A549 (cell line): Measurements from ENCODE around the gene PTPRF.

Experiments used
- CBX2 ChIP-seq: fragments of 200-600 bp; sonication (generic); IDR thresholded peaks from 2 replicates; pipeline ENCODE4 v1.6.1; 2016; ENCODE audit warnings: low read depth, mild to moderate bottlenecking, borderline replicate concordance
- CBX8 ChIP-seq: fragments of 200-600 bp; sonication (generic); IDR thresholded peaks from 2 replicates; pipeline ENCODE4 v1.6.1; 2016
- CTCF ChIP-seq: fragments of >200 bp; sonication (Bioruptor Twin); formaldehyde crosslinking; IDR thresholded peaks from 3 replicates; pipeline ENCODE4 v1.5.1; 2016
- EP300 ChIP-seq, 2 experiments: fragments of >200 bp; sonication (Bioruptor Twin); formaldehyde crosslinking; IDR thresholded peaks; 2 replicates in 1 of 2; 3 replicates in 1 of 2; pipeline ENCODE4 v1.6.1; 2016 to 2017
- ESRRA ChIP-seq: fragments of 150-350 bp; IDR thresholded peaks from 2 replicates; pipeline ENCODE4 v1.6.1; 2014; ENCODE audit warnings: mild to moderate bottlenecking, low read length, borderline replicate concordance
- KDM1A ChIP-seq: fragments of 200-600 bp; sonication (generic); IDR thresholded peaks from 2 replicates; pipeline ENCODE4 v1.6.1; 2016; ENCODE audit warnings: low read depth, mild to moderate bottlenecking
- MAZ ChIP-seq: fragments of 150-350 bp; IDR thresholded peaks from 2 replicates; pipeline ENCODE4 v1.6.1; 2014; ENCODE audit warnings: antibody characterized with exemption, low read depth, low read length, borderline replicate concordance
- MYC ChIP-seq: IDR thresholded peaks from 2 replicates; pipeline ENCODE4 v1.6.1; 2012; ENCODE audit warnings: mild to moderate bottlenecking, inconsistent platforms, low read length, improper control_type of control experiment, borderline replicate concordance
- POLR2A ChIP-seq: IDR thresholded peaks from 2 replicates; pipeline ENCODE4 v1.6.1; 2012; ENCODE audit warnings: mild to moderate bottlenecking, low read length
- POLR2AphosphoS2 ChIP-seq: conservative IDR thresholded peaks from 2 replicates; pipeline ENCODE4 v1.6.1; 2012; ENCODE audit warnings: low read length, improper control_type of control experiment, inconsistent platforms
- RAD21 ChIP-seq, 2 experiments: fragments of >200 bp in 1 of 2; sonication (Bioruptor Twin) in 1 of 2; formaldehyde crosslinking in 1 of 2; IDR thresholded peaks in 1 of 2; conservative IDR thresholded peaks in 1 of 2; 2 replicates in 1 of 2; 3 replicates in 1 of 2; pipeline ENCODE4 v1.6.1; 2012 to 2018; ENCODE audit warnings: inconsistent platforms in 1 of 2
- SMC3 ChIP-seq: fragments of >200 bp; sonication (Bioruptor Twin); formaldehyde crosslinking; IDR thresholded peaks from 3 replicates; pipeline ENCODE4 v1.6.1; 2018; ENCODE audit warnings: inconsistent platforms
- SREBF2 ChIP-seq: fragments of 450-650 bp; IDR thresholded peaks from 2 replicates; pipeline ENCODE4 v1.6.1; 2014; ENCODE audit warnings: mild to moderate bottlenecking, moderate library complexity
- TP53 ChIP-seq: fragments of 250-450 bp; sonication (Bioruptor Pico); IDR thresholded peaks from 2 replicates; pipeline ENCODE4 v1.5.0; 2021; ENCODE audit warnings: mild to moderate bottlenecking, moderate library complexity

- no peak for TF ChIP-seq CTCF
- TF ChIP-seq CBX2 = no peak
- no peak for TF ChIP-seq KDM1A
- no peak for TF ChIP-seq SMC3
- no peak for TF ChIP-seq TP53
- no peak for TF ChIP-seq SREBF2
- TF ChIP-seq CBX8 = no peak
- no peak for TF ChIP-seq RAD21 (conservative IDR thresholded peaks at IDR 0.05 in 1 of 2, IDR thresholded peaks at IDR 0.05 in 1 of 2)
- no peak for TF ChIP-seq MAZ
- TF ChIP-seq ESRRA = no peak
- no peak for TF ChIP-seq EP300 (IDR thresholded peaks at IDR 0.05)
- no peak for TF ChIP-seq POLR2A
- no peak for TF ChIP-seq POLR2AphosphoS2
- TF ChIP-seq MYC = no peak
Measured at GRCh38 chr1:43491061-43491460, 39.6 kb upstream of the PTPRF start.
